Tibial nerve (tissue), 4 donors: ENCODE measurements around the gene HTT.

Source experiments
- EP300 ChIP-seq, 2 donors: sonication (generic); formaldehyde crosslinking; IDR thresholded peaks; one replicate each; pipeline ENCODE4 v1.6.1; 2017; ENCODE audit warnings: antibody characterized with exemption in 2 of 2, mild to moderate bottlenecking in 1 of 2
- POLR2A ChIP-seq, 2 donors: fragments of 450-650 bp; IDR thresholded peaks; one replicate each; pipeline ENCODE4 v1.6.1; 2017; ENCODE audit warnings: antibody characterized with exemption in 2 of 2, mild to moderate bottlenecking in 2 of 2, moderate library complexity in 2 of 2
- TF ChIP-seq, protein P1 (sequence below), 5 experiments: fragments of 200-600 bp in 3 of 5; fragments of 450-650 bp in 2 of 5; sonication (generic) in 3 of 5; IDR thresholded peaks; one replicate each; pipeline ENCODE4 v1.5.1; 2016 to 2019; ENCODE audit warnings: antibody characterized with exemption in 5 of 5, mild to moderate bottlenecking in 3 of 5, moderate library complexity in 2 of 5

DNA sequence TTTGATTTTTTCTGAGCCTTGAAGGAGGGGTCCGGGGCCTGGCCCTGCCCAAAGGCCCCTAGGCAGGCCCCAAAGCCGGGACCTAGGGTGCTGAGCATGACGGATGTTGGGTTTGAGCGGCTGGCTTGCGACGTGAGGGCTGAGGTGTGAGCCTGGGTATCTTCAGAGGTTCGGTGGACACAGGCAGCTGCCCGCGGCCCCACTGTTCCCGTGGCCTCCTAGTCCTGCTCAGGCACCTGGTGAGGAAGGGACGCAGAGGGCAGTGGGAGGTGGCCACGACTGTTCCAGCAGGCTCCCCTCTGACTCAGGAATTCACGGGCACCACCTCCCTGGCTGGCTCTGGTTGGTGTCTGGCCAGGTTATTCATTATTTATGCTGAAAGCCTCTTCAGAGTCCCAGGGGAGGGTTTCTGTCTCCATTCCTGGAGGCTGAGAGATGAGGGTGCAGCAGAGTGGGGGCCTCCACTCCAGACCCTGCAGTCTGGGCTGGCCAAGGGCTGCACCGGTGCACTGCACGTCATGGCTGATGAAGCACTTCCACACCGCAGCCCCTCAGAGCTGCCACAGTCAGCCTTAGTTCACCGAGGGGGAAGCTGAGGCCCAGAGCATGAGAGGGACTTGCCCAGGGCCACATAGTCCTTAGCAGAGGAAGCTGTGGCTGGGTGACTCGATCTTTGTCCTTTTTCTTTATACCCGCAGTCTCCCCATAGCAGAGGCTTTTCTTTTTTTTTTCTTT lies 176.6 kb downstream of the HTT start:
- no peak for TF ChIP-seq POLR2A (IDR thresholded peaks at IDR 0.05)
- TF ChIP-seq, protein P1, sequence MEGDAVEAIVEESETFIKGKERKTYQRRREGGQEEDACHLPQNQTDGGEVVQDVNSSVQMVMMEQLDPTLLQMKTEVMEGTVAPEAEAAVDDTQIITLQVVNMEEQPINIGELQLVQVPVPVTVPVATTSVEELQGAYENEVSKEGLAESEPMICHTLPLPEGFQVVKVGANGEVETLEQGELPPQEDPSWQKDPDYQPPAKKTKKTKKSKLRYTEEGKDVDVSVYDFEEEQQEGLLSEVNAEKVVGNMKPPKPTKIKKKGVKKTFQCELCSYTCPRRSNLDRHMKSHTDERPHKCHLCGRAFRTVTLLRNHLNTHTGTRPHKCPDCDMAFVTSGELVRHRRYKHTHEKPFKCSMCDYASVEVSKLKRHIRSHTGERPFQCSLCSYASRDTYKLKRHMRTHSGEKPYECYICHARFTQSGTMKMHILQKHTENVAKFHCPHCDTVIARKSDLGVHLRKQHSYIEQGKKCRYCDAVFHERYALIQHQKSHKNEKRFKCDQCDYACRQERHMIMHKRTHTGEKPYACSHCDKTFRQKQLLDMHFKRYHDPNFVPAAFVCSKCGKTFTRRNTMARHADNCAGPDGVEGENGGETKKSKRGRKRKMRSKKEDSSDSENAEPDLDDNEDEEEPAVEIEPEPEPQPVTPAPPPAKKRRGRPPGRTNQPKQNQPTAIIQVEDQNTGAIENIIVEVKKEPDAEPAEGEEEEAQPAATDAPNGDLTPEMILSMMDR (IDR thresholded peaks at IDR 0.05), result no peak
- no peak for TF ChIP-seq EP300 (IDR thresholded peaks at IDR 0.05)
